Measurements from ENCODE around the gene HMGCL.

Gene HMGCL

GRCh38 chr1:23772854-23773242 is 52.4 kb downstream of the HMGCL start:
- DNase-seq = no peak

GRCh38 chr1:23772049-23772853 is 53.0 kb downstream of the HMGCL start:
- peak; percentile 62 to 79 (median 73) for DNase-seq

GRCh38 chr1:23768733-23769132 is 56.5 kb downstream of the HMGCL start:
- no peak for DNase-seq

- DNase-seq = no peak
Measured at GRCh38 chr1:23763041-23763577, 62.1 kb downstream of the HMGCL start.

GRCh38 chr1:23759277-23759676 is 66.0 kb downstream of the HMGCL start:
- no peak for DNase-seq

- no peak for DNase-seq
Measured at GRCh38 chr1:23757812-23758211, 67.4 kb downstream of the HMGCL start.

GRCh38 chr1:23756676-23757075 is 68.6 kb downstream of the HMGCL start:
- DNase-seq = no peak

GRCh38 chr1:23752909-23753308 is 72.3 kb downstream of the HMGCL start:
- DNase-seq = no peak

All from T-helper 1 cell (primary cell).